SK-N-SH (cell line): ENCODE data around the gene ODAD3. TPM values are rescaled to one million over a fixed set of nuclear protein-coding genes. Genes with fewer than 3 reads are reported as not detected.

Experiments used
- CTCF ChIA-PET: fragments of 300-600, 350-600 bp; formaldehyde crosslinking; extraction: SDS; loops from one replicate; lab custom pipeline; 2021; lab: Yijun Ruan, JAX
- POLR2A ChIA-PET: fragments of 350-600 bp; sonication (Branson Sonifier 250); formaldehyde crosslinking; extraction: SDS; loops from one replicate; lab custom pipeline; 2020; ENCODE audit warnings: antibody characterized with exemption, inconsistent platforms; lab: Yijun Ruan, JAX
- DNase-seq: peaks from one replicate; pipeline ENCODE4 v3.0.0; 2012
- H2AFZ ChIP-seq: fragments of 200-600 bp; sonication (generic); 2 replicates; pipeline ENCODE4 v1.8.1; 2016; ENCODE audit warnings: antibody characterized with exemption, mild to moderate bottlenecking, low read depth
- H3F3A ChIP-seq: fragments of 200-600 bp; sonication (generic); replicated peaks from 2 replicates; pipeline ENCODE3; 2016; ENCODE audit warnings: antibody characterized with exemption, mild to moderate bottlenecking; ENCODE audit not compliant: insufficient read depth
- H3K27ac ChIP-seq, 2 experiments: fragments of 200-500 bp in 1 of 2; fragments of 200-600 bp in 1 of 2; sonication (Bioruptor generic) in 1 of 2; sonication (generic), shearing (Covaris generic) in 1 of 2; 2 replicates each; pipeline versions ENCODE4 v1.5.1 to v1.6.1; 2014 to 2016; ENCODE audit warnings: low read depth in 2 of 2, inconsistent platforms in 1 of 2, low read length in 1 of 2, mild to moderate bottlenecking in 1 of 2, mixed read lengths in 1 of 2
- H3K27me3 ChIP-seq: fragments of 200-600 bp; sonication (generic), shearing (Covaris generic); 2 replicates; pipeline ENCODE4 v1.6.1; 2016; ENCODE audit warnings: mixed run types; ENCODE audit not compliant: insufficient read depth
- H3K36me3 ChIP-seq, 2 experiments: fragments of 200-500 bp in 1 of 2; fragments of 200-600 bp in 1 of 2; sonication (Bioruptor generic) in 1 of 2; sonication (generic) in 1 of 2; replicated peaks in 1 of 2; 2 replicates each; pipeline versions ENCODE3 to v1.5.1; 2014 to 2016; ENCODE audit warnings: low read length in 1 of 2, mild to moderate bottlenecking in 1 of 2; ENCODE audit not compliant: insufficient read depth in 2 of 2, control insufficient read depth in 1 of 2
- H3K4me1 ChIP-seq, 2 experiments: fragments of 200-500 bp in 1 of 2; fragments of 200-600 bp in 1 of 2; sonication (Bioruptor generic) in 1 of 2; sonication (generic), shearing (Covaris generic) in 1 of 2; 2 replicates each; pipeline versions ENCODE4 v1.5.1 to v1.6.1; 2014 to 2016; ENCODE audit warnings: low read depth in 1 of 2, low read length in 1 of 2, mixed run types in 1 of 2; ENCODE audit not compliant: insufficient read depth in 2 of 2, control insufficient read depth in 1 of 2
- H3K4me2 ChIP-seq: fragments of 200-600 bp; sonication (generic), shearing (Covaris generic); 2 replicates; pipeline ENCODE4 v1.6.1; 2017; ENCODE audit warnings: mixed run types
- H3K4me3 ChIP-seq, 2 experiments: fragments of 200-500 bp in 1 of 2; fragments of 200-600 bp in 1 of 2; sonication (Bioruptor generic) in 1 of 2; sonication (generic), shearing (Covaris generic) in 1 of 2; 2 replicates each; pipeline versions ENCODE4 v1.5.1 to v1.8.1; 2014 to 2016; ENCODE audit warnings: low read depth in 2 of 2, inconsistent platforms in 1 of 2, low read length in 1 of 2, mild to moderate bottlenecking in 1 of 2, mixed read lengths in 1 of 2, moderate library complexity in 1 of 2
- H3K79me2 ChIP-seq: fragments of 200-600 bp; sonication (generic); 2 replicates; pipeline ENCODE4 v1.8.1; 2017; ENCODE audit warnings: mild to moderate bottlenecking; ENCODE audit not compliant: insufficient read depth
- H3K9ac ChIP-seq: fragments of 200-600 bp; sonication (generic); 2 replicates; pipeline ENCODE4 v1.6.1; 2017; ENCODE audit warnings: mixed run types
- H3K9me2 ChIP-seq: fragments of 200-600 bp; sonication (generic); 2 replicates; pipeline ENCODE4 v1.6.1; 2017; ENCODE audit warnings: mixed run types
- H3K9me3 ChIP-seq: fragments of 200-600 bp; sonication (generic); 2 replicates; pipeline ENCODE4 v1.6.1; 2017; ENCODE audit warnings: mixed run types, mild to moderate bottlenecking, moderate library complexity
- H4K20me1 ChIP-seq: fragments of 200-600 bp; sonication (generic); 2 replicates; pipeline ENCODE4 v1.6.1; 2017; ENCODE audit warnings: mild to moderate bottlenecking, mixed run types; ENCODE audit not compliant: insufficient read depth
- CTCF ChIP-seq: fragments of 200-600 bp; sonication (generic); IDR thresholded peaks from 2 replicates; pipeline ENCODE4 v1.6.1; 2017; ENCODE audit warnings: antibody characterized with exemption, mild to moderate bottlenecking, moderate library complexity
- ELF1 ChIP-seq: IDR thresholded peaks from 2 replicates; pipeline ENCODE4 v1.4.0; 2012
- EP300 ChIP-seq, 2 experiments: IDR thresholded peaks; 2 replicates each; pipeline versions ENCODE4 v1.4.0 to v1.6.1; 2012; ENCODE audit warnings: borderline replicate concordance in 1 of 2, low read depth in 1 of 2, low read length in 1 of 2
- EZH2phosphoT487 ChIP-seq: fragments of 200-600 bp; sonication (generic); IDR thresholded peaks from 2 replicates; pipeline ENCODE4 v1.6.1; 2017; ENCODE audit warnings: low read depth, mixed run types, mild to moderate bottlenecking, antibody characterized with exemption, moderate library complexity, borderline replicate concordance
- FOSL2 ChIP-seq: IDR thresholded peaks from 2 replicates; pipeline ENCODE4 v1.4.0; 2012; ENCODE audit warnings: low read depth, mild to moderate bottlenecking, moderate library complexity, borderline replicate concordance
- FOXJ3 ChIP-seq: sonication (generic); formaldehyde crosslinking; IDR thresholded peaks from 2 replicates; pipeline ENCODE4 v1.5.1; 2020; ENCODE audit warnings: mild to moderate bottlenecking, missing genetic modification reagents
- GATA2 ChIP-seq: sonication (generic); formaldehyde crosslinking; IDR thresholded peaks from 2 replicates; pipeline ENCODE4 v1.5.0; 2020; ENCODE audit warnings: mild to moderate bottlenecking, missing genetic modification reagents
- IRF3 ChIP-seq: fragments of 150-350 bp; IDR thresholded peaks from 2 replicates; pipeline ENCODE4 v1.6.1; 2016; ENCODE audit warnings: mild to moderate bottlenecking, low read depth, low read length
- JUND ChIP-seq: IDR thresholded peaks from 2 replicates; pipeline ENCODE4 v1.4.0; 2012
- MAX ChIP-seq: IDR thresholded peaks from 2 replicates; pipeline ENCODE4 v1.4.0; 2012; ENCODE audit warnings: low read depth
- NFIC ChIP-seq: IDR thresholded peaks from 2 replicates; pipeline ENCODE4 v1.4.0; 2012; ENCODE audit warnings: borderline replicate concordance
- NRF1 ChIP-seq: IDR thresholded peaks from 2 replicates; pipeline ENCODE4 v1.6.1; 2012; ENCODE audit warnings: low read depth, mild to moderate bottlenecking, low read length
- SIN3A ChIP-seq: IDR thresholded peaks from 2 replicates; pipeline ENCODE4 v1.6.1; 2012; ENCODE audit warnings: low read depth, mild to moderate bottlenecking, low read length, moderate library complexity, borderline replicate concordance
- TCF12 ChIP-seq: IDR thresholded peaks from 2 replicates; pipeline ENCODE4 v1.4.0; 2012
- TEAD4 ChIP-seq: IDR thresholded peaks from 2 replicates; pipeline ENCODE4 v1.4.0; 2012; ENCODE audit warnings: mild to moderate bottlenecking, borderline replicate concordance; ENCODE audit not compliant: insufficient read depth
- USF2 ChIP-seq: fragments of 150-350 bp; IDR thresholded peaks from 2 replicates; pipeline ENCODE4 v1.6.1; 2017; ENCODE audit warnings: antibody characterized with exemption, low read length, low read depth, borderline replicate concordance
- ZBTB33 ChIP-seq: IDR thresholded peaks from 2 replicates; pipeline ENCODE4 v1.4.0; 2012; ENCODE audit warnings: low read depth, borderline replicate concordance
- WGBS: methylation state at CpG from one replicate; pipeline ENCODE4 v1.1.6; 2017; ENCODE audit warnings: low lambda C conversion rate; 5-methylcytosine and 5-hydroxymethylcytosine counted together
- polyA plus RNA-seq, 3 experiments: library from polyadenylated mRNA; depleted of rRNA; stranded (reverse); fragments of >200 nt; gene quantifications; 2 replicates each; pipeline ENCODE4 v1.2.3, GENCODE V29; 2012

Gene ODAD3
- polyA plus RNA-seq, 1 of the 3 experiments (the other 2 are of a cell fraction): 4.2 TPM

- H3K27ac ChIP-seq: no peak overlapping the region
- no peaks in the 10 kb centered on the region for H3K36me3 ChIP-seq
- no peaks in the 10 kb centered on the region for H3K9me3 ChIP-seq
- H4K20me1 ChIP-seq: no peaks in the 10 kb centered on the region
- TF ChIP-seq FOXJ3 (no peak), GATA2 (CRISPR knock-in tag) (no peak), ELF1 (no peak), IRF3 (no peak), FOSL2 (no peak), ZBTB33 (no peak), JUND (no peak), NFIC (no peak), SIN3A (no peak), TCF12 (no peak), EZH2phosphoT487 (no peak)
- no peak overlapping the region for H3K4me2 ChIP-seq
- ChIA-PET CTCF (interaction anchor here (0.5 to 1.5 kb wide), 5 partner anchors 18 to 152 kb away, joined by 3 to 5 read pairs (median 4); partner anchors contain the start of gene EPOR), POLR2A (no interaction called here)
- no peaks in the 10 kb centered on the region for H3K9me2 ChIP-seq
- no peak overlapping the region for H3K4me3 ChIP-seq
- no peaks in the 10 kb centered on the region for H3F3A ChIP-seq
- no peak overlapping the region for H3K9ac ChIP-seq
- H2AFZ ChIP-seq: no peak overlapping the region
- H3K27me3 ChIP-seq: no peaks in the 10 kb centered on the region
- H3K4me1 ChIP-seq: no peaks in the 10 kb centered on the region
- 87% methylated on average over 4 of the region's 9 CpGs for WGBS
- no peaks in the 10 kb centered on the region for H3K79me2 ChIP-seq
- DNase-seq: peak; percentile 35
Measured at GRCh38 chr19:11401808-11402543, 32.9 kb downstream of the ODAD3 start.

- Histone ChIP-seq H4K20me1 (no peaks in the 10 kb centered on the region), H2AFZ (no peak overlapping the region), H3K4me3 (no peak overlapping the region), H3K36me3 (no peaks in the 10 kb centered on the region), H3F3A (no peaks in the 10 kb centered on the region), H3K27ac (no peak overlapping the region), H3K9ac (no peak overlapping the region), H3K79me2 (no peaks in the 10 kb centered on the region), H3K9me3 (no peaks in the 10 kb centered on the region), H3K9me2 (no peaks in the 10 kb centered on the region), H3K4me2 (no peak overlapping the region), H3K4me1 (no peaks in the 10 kb centered on the region), H3K27me3 (no peaks in the 10 kb centered on the region)
- 81% methylated on average over 1 of the region's 1 CpG for WGBS
- DNase-seq: peak; percentile 36
- CTCF ChIA-PET: interaction anchor here (0.8 to 1.5 kb wide), 4 partner anchors 17 to 20 kb away, joined by 3 to 5 read pairs (median 4); partner anchors contain the start of gene EPOR
- POLR2A ChIA-PET: interaction anchor here (0.6 kb wide), 2 partner anchors 13 to 80 kb away, joined by 3 read pairs; no protein-coding TSS in a partner anchor
- TF ChIP-seq GATA2 (CRISPR knock-in tag): no peak
- no peak for TF ChIP-seq CTCF
- TF ChIP-seq EP300 (IDR thresholded peaks at IDR 0.05; ENCODE audit: borderline replicate concordance in 1 of 2, low read depth in 1 of 2, low read length in 1 of 2): no peak
- TF ChIP-seq MAX: no peak
- no peak for TF ChIP-seq IRF3
- TF ChIP-seq USF2: no peak
- TF ChIP-seq TEAD4: no peak
- TF ChIP-seq JUND: no peak
- no peak for TF ChIP-seq ZBTB33
- no peak for TF ChIP-seq NRF1
Measured at GRCh38 chr19:11400798-11401197, 34.1 kb downstream of the ODAD3 start.
